Ishikawa (cell line): ENCODE data around the gene COTL1.

Source experiments
- CEBPB ChIP-seq: IDR thresholded peaks from 2 replicates; pipeline ENCODE4 v1.6.1; 2012
- CREB1 ChIP-seq: IDR thresholded peaks from 2 replicates; pipeline ENCODE4 v1.6.1; 2012; ENCODE audit warnings: low read depth
- EGR1 ChIP-seq: IDR thresholded peaks from 2 replicates; pipeline ENCODE4 v1.6.1; 2012
- EP300 ChIP-seq: IDR thresholded peaks from 2 replicates; pipeline ENCODE4 v1.6.1; 2012; ENCODE audit warnings: borderline replicate concordance
- FOXM1 ChIP-seq: IDR thresholded peaks from 2 replicates; pipeline ENCODE4 v1.6.1; 2012; ENCODE audit warnings: low read depth, borderline replicate concordance
- MAX ChIP-seq: IDR thresholded peaks from 2 replicates; pipeline ENCODE4 v1.6.1; 2012
- NFIC ChIP-seq: IDR thresholded peaks from 2 replicates; pipeline ENCODE4 v1.6.1; 2012
- RAD21 ChIP-seq: IDR thresholded peaks from 2 replicates; pipeline ENCODE4 v1.6.1; 2012; ENCODE audit warnings: low read depth
- REST ChIP-seq: IDR thresholded peaks from 2 replicates; pipeline ENCODE4 v1.6.1; 2012; ENCODE audit warnings: low read depth, mild to moderate bottlenecking
- TAF1 ChIP-seq: IDR thresholded peaks from 2 replicates; pipeline ENCODE4 v1.6.1; 2012; ENCODE audit warnings: low read depth, mild to moderate bottlenecking
- TCF12 ChIP-seq: IDR thresholded peaks from 2 replicates; pipeline ENCODE4 v1.6.1; 2012; ENCODE audit warnings: low read depth
- TEAD4 ChIP-seq: IDR thresholded peaks from 2 replicates; pipeline ENCODE4 v1.6.1; 2012
- USF1 ChIP-seq: IDR thresholded peaks from 2 replicates; pipeline ENCODE4 v1.6.1; 2012
- YY1 ChIP-seq: IDR thresholded peaks from 2 replicates; pipeline ENCODE4 v1.6.1; 2012; ENCODE audit warnings: low read depth
- ZBTB7A ChIP-seq: IDR thresholded peaks from 2 replicates; pipeline ENCODE4 v1.6.1; 2012; ENCODE audit warnings: low read depth

COTL1 gene

GRCh38 chr16:84606081-84606875 is 11.6 kb downstream of the COTL1 start:
- TF ChIP-seq TEAD4 (no peak), NFIC (no peak), REST (no peak), YY1 (no peak), MAX (no peak), CEBPB (no peak)

- no peak for TF ChIP-seq NFIC
Measured at GRCh38 chr16:84605339-84605848, 12.5 kb downstream of the COTL1 start.

GRCh38 chr16:84604477-84605013 is 13.3 kb downstream of the COTL1 start:
- TF ChIP-seq NFIC, result peak; percentile 25; the same call in 1 of the 2 replicates
- TF ChIP-seq TCF12, result peak; percentile 63
- no peak for TF ChIP-seq ZBTB7A
- TF ChIP-seq EP300, result peak; percentile 62; the same call in 1 of the 2 replicates

- TF ChIP-seq CREB1, result no peak
- TF ChIP-seq RAD21, result no peak
- no peak for TF ChIP-seq ZBTB7A
- TF ChIP-seq TAF1, result no peak
- TF ChIP-seq TCF12, result no peak
- no peak for TF ChIP-seq FOXM1
- no peak for TF ChIP-seq EP300
- no peak for TF ChIP-seq TEAD4
- no peak for TF ChIP-seq EGR1
- TF ChIP-seq REST, result no peak
- no peak for TF ChIP-seq CEBPB
- no peak for TF ChIP-seq NFIC
Measured at GRCh38 chr16:84603940-84604339, 13.9 kb downstream of the COTL1 start.

GRCh38 chr16:84603140-84603816 is 14.6 kb downstream of the COTL1 start:
- TF ChIP-seq USF1 (no peak), TAF1 (no peak), TCF12 (0 out of 2 replicates have a peak, but pooled peaks have one; percentile 17), EP300 (no peak), NFIC (0 out of 2 replicates have a peak, but pooled peaks have one; percentile 46), ZBTB7A (no peak), FOXM1 (no peak), MAX (no peak)

GRCh38 chr16:84600343-84601229 is 17.3 kb downstream of the COTL1 start:
- no peak for TF ChIP-seq FOXM1
- TF ChIP-seq MAX, result no peak
